ENCODE data around the gene LRRC2.

LRRC2 gene

GRCh38 chr3:46565607-46566039, 479 bp downstream of the LRRC2 start:
- no peaks in the 10 kb centered on the region for H3K27me3 ChIP-seq (replicated peaks; ENCODE audit: insufficient read depth, low read length)
- H3K4me1 ChIP-seq (ENCODE audit: low read length): 0 out of 2 replicates have a peak, but pooled peaks cover 3% of the 10 kb centered on the region
- H3K36me3 ChIP-seq (replicated peaks; ENCODE audit: insufficient read depth, low read length): no peaks in the 10 kb centered on the region
- H3K9me2 ChIP-seq (replicated peaks; ENCODE audit: insufficient read depth, low read length): no peaks in the 10 kb centered on the region
- H2AFZ ChIP-seq (ENCODE audit: low read length): peak overlapping the region; percentile 66
- peak overlapping the region; percentile 37; the same call in 1 of the 2 replicates for H3K9ac ChIP-seq (ENCODE audit: low read length)
- no peaks in the 10 kb centered on the region for H3F3A ChIP-seq (ENCODE audit: insufficient read depth, low read length)
- no peak for DNase-seq
- H3K79me2 ChIP-seq (ENCODE audit: low read length): no peaks in the 10 kb centered on the region
- peak overlapping the region; percentile 76 for H3K4me2 ChIP-seq (ENCODE audit: low read depth, low read length)
- H3K27ac ChIP-seq (ENCODE audit: low read length): no peak overlapping the region
- H4K20me1 ChIP-seq (ENCODE audit: insufficient read depth, low read length): no peaks in the 10 kb centered on the region
- H3K4me3 ChIP-seq (ENCODE audit: low read length): peak overlapping the region; percentile 62
- TF ChIP-seq EZH2 (optimal IDR thresholded peaks at IDR 0.05; ENCODE audit: low read depth, low read length) (no peak), CTCF (IDR thresholded peaks at IDR 0.05; ENCODE audit: low read length) (no peak), EZH2phosphoT487 (IDR thresholded peaks at IDR 0.05; ENCODE audit: low read length) (no peak)
- no peaks in the 10 kb centered on the region for H3K9me3 ChIP-seq (replicated peaks; ENCODE audit: insufficient read depth, low read length)

DNA sequence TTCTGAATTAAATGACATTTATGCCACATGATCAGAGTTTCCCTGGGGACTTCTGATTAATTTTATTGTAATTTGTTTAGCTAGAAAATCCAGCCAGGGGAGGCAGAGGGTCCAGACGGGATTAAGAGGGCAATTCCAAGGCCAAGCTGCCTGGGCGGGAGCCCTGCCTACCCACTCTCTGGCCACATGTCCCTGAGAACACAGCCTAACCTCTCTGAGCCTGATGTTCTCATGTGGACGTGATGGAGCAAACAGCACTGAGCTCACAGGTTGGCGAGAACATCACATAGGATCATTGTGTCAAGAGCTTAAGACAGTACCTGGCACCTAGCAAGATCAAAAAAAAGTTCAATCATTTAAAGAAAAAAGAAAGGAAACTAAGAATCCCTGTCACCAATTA, 1.0 kb downstream of the LRRC2 start:
- Histone ChIP-seq H3K27me3 (replicated peaks; ENCODE audit: insufficient read depth, low read length) (no peaks in the 10 kb centered on the region), H3K9me2 (replicated peaks; ENCODE audit: insufficient read depth, low read length) (no peaks in the 10 kb centered on the region), H3K79me2 (ENCODE audit: low read length) (no peaks in the 10 kb centered on the region), H3K9ac (ENCODE audit: low read length) (no peak overlapping the region), H2AFZ (ENCODE audit: low read length) (no peak overlapping the region), H3F3A (ENCODE audit: insufficient read depth, low read length) (no peaks in the 10 kb centered on the region), H3K4me3 (ENCODE audit: low read length) (no peak overlapping the region), H4K20me1 (ENCODE audit: insufficient read depth, low read length) (no peaks in the 10 kb centered on the region), H3K36me3 (replicated peaks; ENCODE audit: insufficient read depth, low read length) (no peaks in the 10 kb centered on the region), H3K27ac (ENCODE audit: low read length) (no peak overlapping the region), H3K4me2 (ENCODE audit: low read depth, low read length) (no peak overlapping the region), H3K4me1 (ENCODE audit: low read length) (0 out of 2 replicates have a peak, but pooled peaks cover 3% of the 10 kb centered on the region), H3K9me3 (replicated peaks; ENCODE audit: insufficient read depth, low read length) (no peaks in the 10 kb centered on the region)
- no peak for TF ChIP-seq EZH2 (optimal IDR thresholded peaks at IDR 0.05; ENCODE audit: low read depth, low read length)
- no peak for TF ChIP-seq CTCF (IDR thresholded peaks at IDR 0.05; ENCODE audit: low read length)
- no peak for TF ChIP-seq EZH2phosphoT487 (IDR thresholded peaks at IDR 0.05; ENCODE audit: low read length)
- DNase-seq: no peak

DNA sequence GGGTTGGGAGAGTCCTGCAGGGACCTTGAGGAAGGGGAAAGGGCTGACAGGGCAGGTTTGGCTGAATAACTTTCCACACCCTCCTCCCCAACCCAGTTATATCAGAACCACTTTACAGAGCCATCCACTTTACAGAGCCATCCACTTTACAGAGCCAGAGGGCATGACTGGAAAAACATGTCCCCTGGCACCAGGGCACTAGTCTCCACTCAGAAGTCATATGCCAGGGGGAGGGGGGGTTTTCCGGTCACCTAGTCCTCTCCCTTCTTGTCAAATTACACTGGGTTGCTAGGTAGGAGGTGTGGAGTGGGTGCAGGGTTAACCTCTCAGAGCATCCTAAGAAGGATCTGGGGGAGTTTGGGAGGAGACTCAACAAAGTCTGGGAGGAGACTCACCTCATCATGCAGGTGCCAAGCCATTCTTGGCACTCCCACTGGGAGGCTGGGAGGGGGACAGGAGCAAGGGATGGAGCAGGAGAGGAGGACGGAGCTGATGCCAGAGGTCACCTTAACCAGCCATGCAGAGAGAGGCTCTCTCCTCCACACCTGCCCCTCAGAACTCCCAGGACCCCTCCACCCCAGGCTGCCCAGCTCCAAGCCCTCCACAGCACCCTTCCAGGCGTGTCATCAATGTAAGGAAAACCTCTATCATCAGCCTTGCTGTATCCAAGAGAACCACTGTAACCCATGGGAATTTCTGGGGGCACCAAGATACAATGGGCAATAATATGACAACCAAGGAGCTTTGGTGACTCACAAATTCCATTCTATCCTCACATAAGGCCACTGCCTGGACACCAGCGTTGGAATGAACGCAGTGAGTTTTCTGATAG, 1.7 kb downstream of the LRRC2 start:
- Histone ChIP-seq H3K9ac (ENCODE audit: low read length) (no peak overlapping the region), H4K20me1 (ENCODE audit: insufficient read depth, low read length) (no peaks in the 10 kb centered on the region), H3K4me1 (ENCODE audit: low read length) (0 out of 2 replicates have a peak, but pooled peaks cover 3% of the 10 kb centered on the region), H3F3A (ENCODE audit: insufficient read depth, low read length) (no peaks in the 10 kb centered on the region), H3K27ac (ENCODE audit: low read length) (no peak overlapping the region), H3K36me3 (replicated peaks; ENCODE audit: insufficient read depth, low read length) (no peaks in the 10 kb centered on the region), H3K4me2 (ENCODE audit: low read depth, low read length) (no peak overlapping the region), H2AFZ (ENCODE audit: low read length) (no peak overlapping the region), H3K9me2 (replicated peaks; ENCODE audit: insufficient read depth, low read length) (no peaks in the 10 kb centered on the region), H3K27me3 (replicated peaks; ENCODE audit: insufficient read depth, low read length) (no peaks in the 10 kb centered on the region), H3K4me3 (ENCODE audit: low read length) (no peak overlapping the region), H3K79me2 (ENCODE audit: low read length) (no peaks in the 10 kb centered on the region), H3K9me3 (replicated peaks; ENCODE audit: insufficient read depth, low read length) (no peaks in the 10 kb centered on the region)
- no peak for DNase-seq
- TF ChIP-seq EZH2 (optimal IDR thresholded peaks at IDR 0.05; ENCODE audit: low read depth, low read length) (no peak), EZH2phosphoT487 (IDR thresholded peaks at IDR 0.05; ENCODE audit: low read length) (no peak), CTCF (IDR thresholded peaks at IDR 0.05; ENCODE audit: low read length) (no peak)
